GM12878 (cell line): ENCODE results near the gene PPP2R5B.

ENCODE experiments used
- CTCF ChIP-seq, 3 experiments: IDR thresholded peaks in 2 of 3; conservative IDR thresholded peaks in 1 of 3; 2 replicates each; pipeline ENCODE4 v1.5.1; 2011; ENCODE audit warnings: low read depth in 3 of 3, low read length in 3 of 3, mild to moderate bottlenecking in 3 of 3, control low read depth in 2 of 3, moderate library complexity in 2 of 3, inconsistent platforms in 1 of 3, mixed read lengths in 1 of 3; ENCODE audit not compliant: control insufficient read depth in 2 of 3, insufficient read depth in 1 of 3; ENCODE audit errors: extremely low read depth in 1 of 3
- YY1 ChIP-seq: IDR thresholded peaks from 2 replicates; pipeline ENCODE4 v1.6.1; 2011; ENCODE audit warnings: low read depth, mild to moderate bottlenecking, low read length

DNA sequence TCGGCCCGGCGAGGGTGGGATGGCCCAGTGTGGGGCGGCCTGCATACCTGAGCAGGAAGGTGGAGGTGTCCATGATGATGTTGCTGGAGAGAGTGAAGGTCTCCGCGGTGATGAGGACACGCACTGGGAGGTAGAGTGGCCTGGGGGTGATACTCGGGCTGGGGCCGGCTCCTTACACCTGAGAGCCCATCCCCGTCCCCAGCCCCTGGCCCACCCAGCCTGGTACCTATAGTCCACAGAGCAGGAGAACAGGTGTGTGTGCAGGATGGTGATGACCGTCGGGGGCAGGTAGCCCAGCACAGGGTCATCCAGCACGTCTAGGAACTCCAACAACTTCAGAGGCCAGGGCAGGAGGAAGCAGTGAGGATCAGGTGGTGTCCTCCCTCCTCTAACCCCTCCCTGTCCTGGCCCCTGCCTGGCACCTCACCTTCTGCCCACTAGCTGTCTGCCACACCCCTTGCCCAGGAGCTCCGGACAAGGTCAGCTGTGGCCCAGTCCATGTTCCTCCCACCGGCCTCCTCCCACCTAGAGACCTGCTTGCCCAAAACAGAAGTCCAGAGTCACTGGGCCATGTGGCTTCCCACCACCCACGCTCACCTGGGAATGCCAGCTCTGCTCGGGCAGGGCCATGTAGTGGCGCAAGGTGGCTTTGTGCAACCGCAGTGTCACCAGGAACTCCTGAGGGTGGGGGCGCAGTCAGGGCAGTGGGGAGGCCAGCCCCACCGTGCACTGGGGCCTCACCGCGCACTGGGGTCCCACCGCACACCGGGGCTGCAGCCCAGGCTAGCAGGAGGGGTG is 18.8 kb upstream of the PPP2R5B start:
- TF ChIP-seq CTCF (IDR thresholded peaks at IDR 0.05 in 2 of 3, conservative IDR thresholded peaks at IDR 0.05 in 1 of 3; ENCODE audit: control insufficient read depth in 2 of 3, extremely low read depth in 1 of 3, insufficient read depth in 1 of 3, low read depth in 3 of 3, low read length in 3 of 3) (no peak), YY1 (no peak)
